Astrocyte (in vitro differentiated cells and primary cell): Measurements from ENCODE around the gene ZNF628. TPM values are rescaled to one million over a fixed set of nuclear protein-coding genes. Genes with fewer than 3 reads are reported as not detected.
A peak's percentile ranks its signal among the peaks of the same experiment; 100 is the strongest.

ENCODE experiments used
- DNase-seq: peaks from one replicate; pipeline ENCODE4 v3.0.0-alpha.2; 2010; ENCODE audit warnings: low read depth
- FAIRE-seq: peaks from 2 replicates; lab custom pipeline; 2011; peaks lifted over from hg19 to GRCh38; lab: Jason Lieb, UNC
- H2AFZ ChIP-seq: 2 replicates; pipeline ENCODE4 v1.6.0; 2012; ENCODE audit warnings: low read depth, low read length, inconsistent platforms
- H3K27ac ChIP-seq: 2 replicates; pipeline ENCODE4 v1.5.1; 2011; ENCODE audit warnings: low read depth, low read length, inconsistent platforms
- H3K27me3 ChIP-seq: 2 replicates; pipeline ENCODE4 v1.6.0; 2011; ENCODE audit warnings: low read length, inconsistent platforms; ENCODE audit not compliant: insufficient read depth
- H3K36me3 ChIP-seq: 2 replicates; pipeline ENCODE4 v1.5.1; 2011; ENCODE audit warnings: low read length, inconsistent platforms; ENCODE audit not compliant: insufficient read depth
- H3K4me1 ChIP-seq: 2 replicates; pipeline ENCODE4 v1.5.1; 2011; ENCODE audit warnings: low read length, inconsistent platforms; ENCODE audit not compliant: insufficient read depth
- H3K4me2 ChIP-seq: 2 replicates; pipeline ENCODE4 v1.6.0; 2012; ENCODE audit warnings: low read length, inconsistent platforms
- H3K4me3 ChIP-seq: 2 replicates; pipeline ENCODE4 v1.5.1; 2011; ENCODE audit warnings: low read depth, mild to moderate bottlenecking, low read length, inconsistent platforms; ENCODE audit not compliant: insufficient read depth
- H3K79me2 ChIP-seq: 2 replicates; pipeline ENCODE4 v1.6.0; 2012; ENCODE audit warnings: mild to moderate bottlenecking, low read length, inconsistent platforms; ENCODE audit not compliant: insufficient read depth
- H3K9ac ChIP-seq: 2 replicates; pipeline ENCODE4 v1.6.0; 2012; ENCODE audit warnings: mild to moderate bottlenecking, low read length, inconsistent platforms
- H3K9me3 ChIP-seq: 2 replicates; pipeline ENCODE4 v1.5.1; 2012; ENCODE audit warnings: low read depth, mild to moderate bottlenecking, low read length, inconsistent platforms; ENCODE audit not compliant: insufficient read depth
- H4K20me1 ChIP-seq: 2 replicates; pipeline ENCODE4 v1.6.0; 2012; ENCODE audit warnings: low read length, inconsistent platforms; ENCODE audit not compliant: insufficient read depth
- H3K27ac Mint-ChIP-seq: one replicate; pipeline ENCODE4 v1.8.0; 2021; ENCODE audit warnings: mild to moderate bottlenecking, mixed read lengths; ENCODE audit not compliant: unreplicated experiment
- H3K27me3 Mint-ChIP-seq: one replicate; pipeline ENCODE4 v1.8.0; 2021; ENCODE audit warnings: low read depth, mixed read lengths; ENCODE audit not compliant: unreplicated experiment
- H3K36me3 Mint-ChIP-seq: one replicate; pipeline ENCODE4 v1.8.0; 2021; ENCODE audit warnings: low read depth, mixed read lengths; ENCODE audit not compliant: unreplicated experiment
- H3K4me1 Mint-ChIP-seq: one replicate; pipeline ENCODE4 v1.8.0; 2021; ENCODE audit warnings: low read depth, mixed read lengths; ENCODE audit not compliant: unreplicated experiment
- H3K4me3 Mint-ChIP-seq: one replicate; pipeline ENCODE4 v1.8.0; 2021; ENCODE audit warnings: mild to moderate bottlenecking, moderate library complexity, mixed read lengths; ENCODE audit not compliant: unreplicated experiment
- H3K9me3 Mint-ChIP-seq: one replicate; pipeline ENCODE4 v1.8.0; 2021; ENCODE audit warnings: mild to moderate bottlenecking, mixed read lengths; ENCODE audit not compliant: unreplicated experiment
- EZH2 ChIP-seq: IDR thresholded peaks from 2 replicates; pipeline ENCODE4 v1.6.1; 2012; ENCODE audit warnings: mild to moderate bottlenecking, low read length, inconsistent platforms; ENCODE audit not compliant: insufficient read depth
- total RNA-seq: library from RNA; stranded (reverse); gene quantifications from 2 replicates; pipeline ENCODE4 v1.2.1, GENCODE V29; 2021
- TF ChIP-seq, protein P1 (sequence below): IDR thresholded peaks from 2 replicates; pipeline ENCODE4 v1.5.1; 2011; ENCODE audit warnings: low read depth, mild to moderate bottlenecking, inconsistent platforms, low read length, moderate library complexity; ENCODE audit not compliant: insufficient read depth

The ZNF628 gene
- total RNA-seq, 1 donor from 2014 or later, result 9.9 TPM

GRCh38 chr19:55525289-55526101 is 49.1 kb downstream of the ZNF628 start:
- no peaks in the 10 kb centered on the region for H3K9me3 Mint-ChIP-seq
- no peak overlapping the region for H3K4me3 Mint-ChIP-seq
- Histone ChIP-seq H4K20me1 (no peaks in the 10 kb centered on the region), H3K4me3 (no peak overlapping the region), H3K36me3 (no peaks in the 10 kb centered on the region), H3K27ac (no peak overlapping the region), H3K4me1 (no peaks in the 10 kb centered on the region), H3K9ac (no peak overlapping the region), H3K9me3 (no peaks in the 10 kb centered on the region), H3K79me2 (no peaks in the 10 kb centered on the region), H2AFZ (no peak overlapping the region), H3K27me3 (no peaks in the 10 kb centered on the region), H3K4me2 (no peak overlapping the region)
- no peaks in the 10 kb centered on the region for H3K27me3 Mint-ChIP-seq
- H3K36me3 Mint-ChIP-seq, result no peaks in the 10 kb centered on the region
- DNase-seq (no peak), FAIRE-seq (no peak)
- H3K4me1 Mint-ChIP-seq, result no peaks in the 10 kb centered on the region
- no peak for TF ChIP-seq EZH2
- TF ChIP-seq, protein P1, sequence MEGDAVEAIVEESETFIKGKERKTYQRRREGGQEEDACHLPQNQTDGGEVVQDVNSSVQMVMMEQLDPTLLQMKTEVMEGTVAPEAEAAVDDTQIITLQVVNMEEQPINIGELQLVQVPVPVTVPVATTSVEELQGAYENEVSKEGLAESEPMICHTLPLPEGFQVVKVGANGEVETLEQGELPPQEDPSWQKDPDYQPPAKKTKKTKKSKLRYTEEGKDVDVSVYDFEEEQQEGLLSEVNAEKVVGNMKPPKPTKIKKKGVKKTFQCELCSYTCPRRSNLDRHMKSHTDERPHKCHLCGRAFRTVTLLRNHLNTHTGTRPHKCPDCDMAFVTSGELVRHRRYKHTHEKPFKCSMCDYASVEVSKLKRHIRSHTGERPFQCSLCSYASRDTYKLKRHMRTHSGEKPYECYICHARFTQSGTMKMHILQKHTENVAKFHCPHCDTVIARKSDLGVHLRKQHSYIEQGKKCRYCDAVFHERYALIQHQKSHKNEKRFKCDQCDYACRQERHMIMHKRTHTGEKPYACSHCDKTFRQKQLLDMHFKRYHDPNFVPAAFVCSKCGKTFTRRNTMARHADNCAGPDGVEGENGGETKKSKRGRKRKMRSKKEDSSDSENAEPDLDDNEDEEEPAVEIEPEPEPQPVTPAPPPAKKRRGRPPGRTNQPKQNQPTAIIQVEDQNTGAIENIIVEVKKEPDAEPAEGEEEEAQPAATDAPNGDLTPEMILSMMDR, result no peak
- H3K27ac Mint-ChIP-seq, result no peak overlapping the region

GRCh38 chr19:55526216-55527196 is 50.1 kb downstream of the ZNF628 start:
- no peak overlapping the region for H3K27ac Mint-ChIP-seq
- no peaks in the 10 kb centered on the region for H3K9me3 Mint-ChIP-seq
- Histone ChIP-seq H3K9ac (no peak overlapping the region), H3K4me2 (no peak overlapping the region), H3K4me1 (no peaks in the 10 kb centered on the region), H4K20me1 (no peaks in the 10 kb centered on the region), H3K27me3 (no peaks in the 10 kb centered on the region), H2AFZ (no peak overlapping the region), H3K27ac (no peak overlapping the region), H3K4me3 (no peak overlapping the region), H3K9me3 (no peaks in the 10 kb centered on the region), H3K79me2 (no peaks in the 10 kb centered on the region), H3K36me3 (no peaks in the 10 kb centered on the region)
- no peaks in the 10 kb centered on the region for H3K36me3 Mint-ChIP-seq
- TF ChIP-seq, protein P1, result no peak
- TF ChIP-seq EZH2, result no peak
- H3K4me3 Mint-ChIP-seq, result no peak overlapping the region
- no peaks in the 10 kb centered on the region for H3K4me1 Mint-ChIP-seq
- DNase-seq (peak; percentile 46), FAIRE-seq (no peak)
- H3K27me3 Mint-ChIP-seq, result no peaks in the 10 kb centered on the region
